GM18526 (cell line): Measurements from ENCODE around the gene TIMP4.

Experiments used
- POLR2A ChIP-seq: IDR thresholded peaks from 3 replicates; pipeline ENCODE4 v1.6.1; 2011; ENCODE audit not compliant: insufficient read length; ENCODE audit errors: extremely low read depth

Gene TIMP4

DNA sequence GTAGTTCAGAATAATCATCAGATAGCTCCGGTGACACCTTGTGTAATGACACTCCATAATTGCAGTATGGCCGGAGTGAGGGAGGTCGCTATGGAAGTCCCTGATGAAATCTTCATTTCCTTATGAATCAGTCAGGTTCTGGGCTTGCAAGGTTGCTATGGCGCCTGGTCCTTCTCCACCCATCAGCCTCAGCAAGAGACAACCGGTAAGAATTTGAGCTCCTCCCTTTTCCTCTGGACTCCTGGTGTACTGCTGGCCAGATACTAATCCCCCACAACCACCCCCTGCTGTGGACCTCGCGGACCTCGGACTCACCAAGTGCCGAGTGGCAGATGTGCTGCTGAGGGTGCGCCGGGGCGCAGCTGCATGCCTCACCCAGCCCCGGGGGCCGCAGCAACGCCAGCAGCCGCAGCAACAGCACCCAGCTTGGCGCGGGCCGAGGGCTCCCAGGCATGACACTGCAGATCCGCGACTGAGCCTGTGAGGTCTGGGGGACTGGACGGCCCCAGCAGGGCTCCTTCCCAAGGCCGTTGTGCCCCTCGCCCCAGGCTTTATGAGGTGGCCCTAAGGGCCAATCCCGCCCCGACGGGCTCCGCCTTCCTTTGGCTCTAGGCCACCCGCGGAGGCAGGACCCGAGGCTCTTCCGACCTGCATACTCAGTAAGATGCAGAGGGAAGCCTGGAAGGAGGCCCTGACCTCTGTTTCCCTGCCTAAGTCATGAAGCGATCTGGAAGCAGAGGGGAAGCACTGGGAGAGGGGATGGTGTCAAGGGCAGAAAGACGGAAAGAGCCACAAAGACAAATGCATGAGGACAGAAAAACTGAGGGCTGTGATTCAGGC, at the start of gene TIMP4:
TSS of gene TIMP4 (minus strand) at position 526 of the 840 bp plus-strand sequence. CDS start at position 454, 72 bp downstream.
- no peak for TF ChIP-seq POLR2A

GRCh38 chr3:12205171-12205570, 46.5 kb upstream of the TIMP4 start:
- no peak for TF ChIP-seq POLR2A

- TF ChIP-seq POLR2A: no peak
Measured at GRCh38 chr3:12201813-12202212, 43.1 kb upstream of the TIMP4 start.

- TF ChIP-seq POLR2A: no peak
Measured at GRCh38 chr3:12198301-12198700, 39.6 kb upstream of the TIMP4 start.

GRCh38 chr3:12197475-12197874, 38.8 kb upstream of the TIMP4 start:
- no peak for TF ChIP-seq POLR2A

DNA sequence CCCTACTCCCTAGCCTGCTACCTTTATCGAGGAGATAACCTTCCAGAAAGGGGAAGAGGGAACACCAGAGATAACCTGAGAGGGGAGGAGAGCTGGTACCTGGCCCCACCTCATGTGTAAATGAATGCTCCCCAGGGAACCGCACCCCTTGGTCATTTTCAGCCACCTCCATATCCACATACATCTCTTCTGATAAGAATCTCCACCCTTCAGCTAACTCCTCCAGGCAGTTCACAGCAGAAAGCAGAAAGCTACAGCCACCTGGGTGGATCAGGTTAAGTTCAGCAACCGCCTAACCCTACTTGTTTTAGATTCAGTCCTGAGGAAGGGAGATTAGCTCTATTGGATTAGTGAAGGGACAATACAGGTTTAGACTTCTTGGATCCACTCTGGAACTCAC, 38.0 kb upstream of the TIMP4 start:
- TF ChIP-seq POLR2A: no peak

- no peak for TF ChIP-seq POLR2A
Measured at GRCh38 chr3:12195231-12195630, 36.5 kb upstream of the TIMP4 start.

DNA sequence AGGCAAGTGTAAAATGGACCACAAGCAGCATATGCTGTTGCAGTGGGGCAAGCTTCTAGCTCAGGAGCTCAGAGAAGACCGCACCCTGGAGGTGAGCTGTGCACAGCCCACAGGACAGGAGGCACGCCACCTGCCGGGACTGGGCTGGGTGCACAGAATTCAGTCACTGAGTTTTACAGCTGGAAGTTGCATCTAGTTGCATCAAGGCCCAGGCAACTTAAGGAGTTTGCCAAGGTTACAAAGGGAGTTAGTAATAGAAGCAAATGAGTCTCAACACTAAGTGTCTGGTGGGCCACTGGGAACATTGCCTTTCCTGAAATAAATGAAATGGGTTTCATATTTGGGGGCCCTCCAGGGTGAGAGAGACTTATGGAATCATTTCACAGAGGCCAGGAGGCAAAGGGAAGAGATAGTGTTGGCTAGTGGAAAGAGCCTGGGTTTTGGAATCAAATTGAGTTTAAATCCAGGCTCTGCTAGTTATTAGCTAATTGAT, 36.0 kb upstream of the TIMP4 start:
- no peak for TF ChIP-seq POLR2A

GRCh38 chr3:12194209-12194608, 35.5 kb upstream of the TIMP4 start:
- TF ChIP-seq POLR2A: no peak

- no peak for TF ChIP-seq POLR2A
Measured at GRCh38 chr3:12193485-12194165, 34.9 kb upstream of the TIMP4 start.

DNA sequence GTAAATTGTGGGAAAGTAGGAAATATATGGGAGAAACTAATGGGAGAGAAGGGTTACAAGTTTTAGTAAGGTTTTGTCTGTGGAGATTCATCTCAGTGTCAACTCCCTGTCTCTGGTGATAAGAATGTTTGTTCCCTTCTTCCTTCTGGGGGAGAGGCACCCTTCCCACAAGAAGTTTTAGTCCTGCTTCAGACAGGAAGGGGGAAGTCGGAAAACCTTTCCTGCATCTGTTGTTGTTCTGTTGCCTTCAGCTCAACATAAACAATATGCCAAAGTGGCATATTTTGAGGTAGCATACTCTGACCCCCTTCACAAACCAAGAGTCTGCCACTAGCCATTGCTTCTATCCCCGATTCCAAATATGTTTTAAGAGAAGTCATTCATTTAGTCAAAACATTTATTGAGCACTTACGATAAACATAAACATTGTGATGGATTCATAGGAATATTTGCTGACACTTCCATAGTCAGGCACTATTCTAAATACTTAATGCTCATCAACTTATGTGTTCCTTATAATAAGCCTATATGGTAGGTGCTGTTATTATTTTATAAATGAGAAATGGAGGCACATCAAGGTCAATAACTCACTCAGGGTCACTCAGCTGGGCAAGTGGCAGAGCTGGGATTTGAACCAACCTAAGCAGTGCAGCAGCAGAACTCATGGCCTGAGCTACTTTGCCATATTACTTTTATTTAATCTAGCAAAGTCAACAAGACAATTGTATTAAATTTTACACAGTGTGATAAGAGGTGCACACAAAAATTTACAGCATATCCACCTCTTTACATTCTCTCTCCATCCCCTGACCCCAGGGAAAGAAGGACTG, 34.2 kb upstream of the TIMP4 start:
- TF ChIP-seq POLR2A: no peak

DNA sequence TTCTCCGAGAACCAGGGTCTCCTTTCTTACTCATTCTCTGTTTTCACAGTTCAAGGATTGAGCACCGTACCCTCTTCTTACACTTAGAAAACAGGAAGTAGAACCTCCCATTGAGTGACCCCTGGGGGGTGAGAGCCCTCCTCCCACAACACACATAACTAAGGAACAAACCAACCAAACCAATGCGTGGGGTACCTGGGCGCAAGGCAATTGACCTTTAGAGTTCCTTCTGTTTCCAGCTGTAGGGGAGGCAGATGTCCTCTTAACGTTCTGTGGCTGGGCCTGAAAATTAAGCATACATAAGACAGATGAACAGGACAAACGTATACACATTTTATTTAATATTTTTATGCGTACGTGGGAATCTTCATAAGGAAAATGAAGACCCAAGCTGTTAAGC, 33.5 kb upstream of the TIMP4 start:
- no peak for TF ChIP-seq POLR2A

DNA sequence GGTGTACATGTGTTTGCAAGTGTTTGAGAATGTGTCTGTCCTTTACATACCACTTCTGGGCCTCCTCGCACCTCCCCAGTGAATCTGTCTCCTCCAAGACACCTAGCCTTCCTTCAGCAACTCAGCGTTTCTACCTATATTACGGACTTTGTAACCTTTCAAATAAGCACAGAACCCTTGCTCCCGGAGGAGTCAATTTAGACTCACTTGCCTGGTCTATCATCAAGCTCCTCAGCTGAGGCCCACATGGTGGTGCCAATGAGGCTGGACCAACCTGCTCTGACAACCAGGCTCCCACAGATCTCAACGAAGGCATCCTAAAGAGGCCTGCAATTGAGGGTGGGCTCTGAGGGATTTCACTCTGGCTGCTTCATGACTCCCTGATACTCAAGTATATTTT, 32.8 kb upstream of the TIMP4 start:
- no peak for TF ChIP-seq POLR2A

DNA sequence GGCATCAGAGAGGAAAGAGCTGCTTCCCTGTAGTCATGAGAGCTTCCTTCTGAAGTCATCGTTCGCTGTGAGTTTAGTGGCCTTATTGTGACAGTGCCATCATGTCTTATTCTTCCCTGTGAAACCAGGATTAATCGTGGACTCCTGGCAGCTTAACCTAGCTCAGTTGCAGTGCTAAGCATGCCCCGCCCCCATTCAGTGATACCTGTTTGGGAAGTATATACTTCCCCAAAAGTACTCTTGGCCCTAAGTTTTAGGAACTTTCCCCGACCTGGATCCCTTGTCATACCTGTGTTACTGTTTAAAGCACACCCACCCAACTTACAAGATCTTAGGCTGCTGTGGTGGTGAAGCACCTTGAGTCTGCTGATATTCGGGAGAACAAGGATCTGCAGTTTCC, 32.1 kb upstream of the TIMP4 start:
- no peak for TF ChIP-seq POLR2A

DNA sequence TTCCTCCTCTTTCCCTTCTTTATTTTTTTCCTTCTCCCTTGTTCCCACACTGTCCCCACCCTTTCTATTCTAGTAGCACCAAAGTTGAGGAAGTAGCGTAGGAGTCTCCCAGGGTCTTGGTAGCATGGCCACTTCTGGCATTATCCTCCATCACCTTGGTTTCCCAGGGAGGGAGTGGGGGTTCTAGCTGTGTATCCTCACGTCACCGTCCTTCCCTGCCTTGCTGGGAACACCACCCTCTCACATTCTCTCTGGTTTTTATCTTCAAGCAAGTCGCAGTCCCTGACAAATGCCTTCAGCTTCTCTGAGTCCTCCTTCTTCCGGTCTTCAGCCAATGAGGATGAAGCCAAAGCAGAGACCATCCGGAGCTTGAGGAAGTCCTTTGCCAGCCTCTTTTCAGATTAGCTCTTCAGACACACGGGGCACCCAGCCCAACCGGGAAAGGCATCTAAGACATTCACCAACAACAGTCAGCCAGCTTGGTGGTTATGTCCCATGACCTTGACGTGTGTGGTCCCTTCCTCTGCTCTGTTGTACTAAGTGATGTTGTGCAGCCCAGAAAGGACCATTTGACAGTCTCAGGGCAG, 31.6 kb upstream of the TIMP4 start:
- TF ChIP-seq POLR2A: no peak
